Measurements from ENCODE around the gene HS2ST1. TPM values are rescaled to one million over a fixed set of nuclear protein-coding genes. Genes with fewer than 3 reads are reported as not detected.

HS2ST1 gene
- total RNA-seq, 1 experiment from 2014 or later: 35.0 TPM

DNA sequence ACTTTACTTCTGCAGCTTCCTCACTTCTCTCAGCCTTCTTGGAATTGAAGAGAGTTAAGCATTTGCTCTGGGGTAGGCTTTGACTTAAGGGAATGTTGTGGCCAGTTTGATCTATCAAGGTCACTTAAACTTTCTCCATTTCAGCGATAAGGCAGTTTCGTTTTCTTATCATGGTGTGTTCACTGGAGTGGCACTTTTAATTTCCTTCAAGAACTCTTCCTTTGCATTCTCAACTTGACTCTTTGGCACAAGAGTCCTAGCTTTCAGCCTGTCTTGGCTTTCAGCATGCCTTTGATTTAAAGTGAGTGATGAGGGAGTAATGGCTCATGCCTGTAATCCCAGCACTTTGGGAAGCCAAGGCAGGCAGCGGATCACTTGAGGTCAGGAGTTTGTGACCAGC is 38.7 kb downstream of the HS2ST1 start:
- no TSS peak for BruUV-seq (replicated peaks)
- Histone ChIP-seq H3K27me3 (ENCODE audit: insufficient read depth, low read depth) (no peaks in the 10 kb centered on the region), H3K9me2 (ENCODE audit: insufficient read depth) (no peaks in the 10 kb centered on the region), H2AFZ (no peak overlapping the region), H3K4me1 (replicated peaks; ENCODE audit: insufficient read depth) (no peaks in the 10 kb centered on the region), H3K4me3 (no peak overlapping the region), H4K20me1 (ENCODE audit: insufficient read depth) (no peaks in the 10 kb centered on the region), H3K79me2 (ENCODE audit: low read depth) (peaks cover 12% of the 10 kb centered on the region; the same call in 1 of the 2 replicates), H3K27ac (no peak overlapping the region), H3K9me3 (ENCODE audit: insufficient read depth, low read depth) (no peaks in the 10 kb centered on the region), H3F3A (ENCODE audit: insufficient read depth, low read depth) (no peaks in the 10 kb centered on the region), H3K4me2 (no peak overlapping the region), H3K36me3 (ENCODE audit: low read depth) (no peaks in the 10 kb centered on the region)
- intact Hi-C loops (cut with micrococcal nuclease; ENCODE audit: unreplicated experiment): no loop called here
- ChIA-PET POLR2A (ENCODE audit: unreplicated experiment) (no interaction called here), CTCF (no interaction called here)
- TF ChIP-seq EZH2 (IDR thresholded peaks at IDR 0.05; ENCODE audit: low read depth): no peak
- TF ChIP-seq, protein P1, sequence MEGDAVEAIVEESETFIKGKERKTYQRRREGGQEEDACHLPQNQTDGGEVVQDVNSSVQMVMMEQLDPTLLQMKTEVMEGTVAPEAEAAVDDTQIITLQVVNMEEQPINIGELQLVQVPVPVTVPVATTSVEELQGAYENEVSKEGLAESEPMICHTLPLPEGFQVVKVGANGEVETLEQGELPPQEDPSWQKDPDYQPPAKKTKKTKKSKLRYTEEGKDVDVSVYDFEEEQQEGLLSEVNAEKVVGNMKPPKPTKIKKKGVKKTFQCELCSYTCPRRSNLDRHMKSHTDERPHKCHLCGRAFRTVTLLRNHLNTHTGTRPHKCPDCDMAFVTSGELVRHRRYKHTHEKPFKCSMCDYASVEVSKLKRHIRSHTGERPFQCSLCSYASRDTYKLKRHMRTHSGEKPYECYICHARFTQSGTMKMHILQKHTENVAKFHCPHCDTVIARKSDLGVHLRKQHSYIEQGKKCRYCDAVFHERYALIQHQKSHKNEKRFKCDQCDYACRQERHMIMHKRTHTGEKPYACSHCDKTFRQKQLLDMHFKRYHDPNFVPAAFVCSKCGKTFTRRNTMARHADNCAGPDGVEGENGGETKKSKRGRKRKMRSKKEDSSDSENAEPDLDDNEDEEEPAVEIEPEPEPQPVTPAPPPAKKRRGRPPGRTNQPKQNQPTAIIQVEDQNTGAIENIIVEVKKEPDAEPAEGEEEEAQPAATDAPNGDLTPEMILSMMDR (conservative IDR thresholded peaks at IDR 0.05): no peak
- DNase-seq: no peak

DNA sequence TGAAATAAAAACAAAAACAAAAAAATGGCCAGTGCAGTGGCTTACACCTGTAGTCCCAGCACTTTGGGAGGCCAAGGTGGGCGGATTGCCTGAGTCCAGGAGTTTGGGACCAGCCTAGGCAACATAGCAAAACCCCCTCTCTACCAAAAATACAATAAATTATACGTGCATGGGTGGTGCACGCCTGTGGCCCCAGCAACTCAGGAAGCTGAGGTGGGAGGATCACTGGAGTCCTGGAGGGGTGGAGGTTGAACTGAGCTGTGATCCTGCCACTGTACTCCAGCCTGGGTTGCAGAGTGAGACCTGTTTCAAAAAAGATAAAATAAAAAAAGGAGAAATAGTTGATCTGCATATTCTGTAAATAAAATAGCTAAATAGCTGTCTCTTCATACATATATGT is 41.2 kb downstream of the HS2ST1 start:
- no peak overlapping the region for H3K4me3 ChIP-seq
- H3K79me2 ChIP-seq (ENCODE audit: low read depth): peaks cover 8% of the 10 kb centered on the region; the same call in 1 of the 2 replicates
- H2AFZ ChIP-seq: no peak overlapping the region
- H3K4me2 ChIP-seq: no peak overlapping the region
- H4K20me1 ChIP-seq (ENCODE audit: insufficient read depth): no peaks in the 10 kb centered on the region
- intact Hi-C loops (cut with micrococcal nuclease; ENCODE audit: unreplicated experiment): no loop called here
- H3K27ac ChIP-seq: no peak overlapping the region
- ChIA-PET CTCF (no interaction called here), POLR2A (ENCODE audit: unreplicated experiment) (no interaction called here)
- no peak for DNase-seq
- H3K9me2 ChIP-seq (ENCODE audit: insufficient read depth): no peaks in the 10 kb centered on the region
- no peaks in the 10 kb centered on the region for H3K36me3 ChIP-seq (ENCODE audit: low read depth)
- H3K27me3 ChIP-seq (ENCODE audit: insufficient read depth, low read depth): no peaks in the 10 kb centered on the region
- no peaks in the 10 kb centered on the region for H3F3A ChIP-seq (ENCODE audit: insufficient read depth, low read depth)
- no peaks in the 10 kb centered on the region for H3K9me3 ChIP-seq (ENCODE audit: insufficient read depth, low read depth)
- TF ChIP-seq, protein P1 (conservative IDR thresholded peaks at IDR 0.05): no peak
- no peak for TF ChIP-seq EZH2 (IDR thresholded peaks at IDR 0.05; ENCODE audit: low read depth)
- no TSS peak for BruUV-seq (replicated peaks)
- H3K4me1 ChIP-seq (replicated peaks; ENCODE audit: insufficient read depth): no peaks in the 10 kb centered on the region

DNA sequence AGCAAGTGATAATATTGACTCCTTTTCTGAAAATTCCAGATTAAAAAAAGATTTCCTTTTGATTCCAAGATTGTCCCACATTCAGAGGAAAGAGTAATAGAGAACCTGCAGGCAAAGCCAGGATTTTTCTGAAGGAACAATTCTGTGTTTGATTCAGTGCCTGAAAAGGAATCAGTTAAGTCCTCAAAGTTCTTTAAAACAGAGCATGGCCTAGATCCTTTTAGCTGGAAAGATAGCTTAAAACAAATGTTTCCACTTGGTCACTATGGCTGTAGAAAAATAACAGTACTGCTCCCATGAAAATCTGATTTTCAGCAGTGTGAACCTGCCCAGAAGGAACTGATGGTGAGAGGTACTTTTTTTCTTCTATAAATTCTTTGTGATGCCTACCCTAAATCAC is 41.8 kb downstream of the HS2ST1 start:
- no TSS peak for BruUV-seq (replicated peaks)
- Histone ChIP-seq H3K4me1 (replicated peaks; ENCODE audit: insufficient read depth) (no peaks in the 10 kb centered on the region), H3K4me3 (no peak overlapping the region), H3K79me2 (ENCODE audit: low read depth) (peaks cover 6% of the 10 kb centered on the region; the same call in 1 of the 2 replicates), H3K27me3 (ENCODE audit: insufficient read depth, low read depth) (no peaks in the 10 kb centered on the region), H3K4me2 (no peak overlapping the region), H3K9me2 (ENCODE audit: insufficient read depth) (no peaks in the 10 kb centered on the region), H3K36me3 (ENCODE audit: low read depth) (no peaks in the 10 kb centered on the region), H3K9me3 (ENCODE audit: insufficient read depth, low read depth) (no peaks in the 10 kb centered on the region), H3K27ac (no peak overlapping the region), H3F3A (ENCODE audit: insufficient read depth, low read depth) (no peaks in the 10 kb centered on the region), H4K20me1 (ENCODE audit: insufficient read depth) (no peaks in the 10 kb centered on the region), H2AFZ (no peak overlapping the region)
- no peak for DNase-seq
- intact Hi-C loops (cut with micrococcal nuclease; ENCODE audit: unreplicated experiment): no loop called here
- ChIA-PET POLR2A (ENCODE audit: unreplicated experiment) (no interaction called here), CTCF (no interaction called here)
- TF ChIP-seq, protein P1 (conservative IDR thresholded peaks at IDR 0.05): no peak
- TF ChIP-seq EZH2 (IDR thresholded peaks at IDR 0.05; ENCODE audit: low read depth): no peak

Data from PC-9 (cell line).